ENCODE measurements around the gene ALDOC. TPM values are rescaled to one million over a fixed set of nuclear protein-coding genes. Genes with fewer than 3 reads are reported as not detected.

The ALDOC gene
- total RNA-seq, 4 donors from 2014 or later = 21.6 to 49.5 (median 27.5) TPM

DNA sequence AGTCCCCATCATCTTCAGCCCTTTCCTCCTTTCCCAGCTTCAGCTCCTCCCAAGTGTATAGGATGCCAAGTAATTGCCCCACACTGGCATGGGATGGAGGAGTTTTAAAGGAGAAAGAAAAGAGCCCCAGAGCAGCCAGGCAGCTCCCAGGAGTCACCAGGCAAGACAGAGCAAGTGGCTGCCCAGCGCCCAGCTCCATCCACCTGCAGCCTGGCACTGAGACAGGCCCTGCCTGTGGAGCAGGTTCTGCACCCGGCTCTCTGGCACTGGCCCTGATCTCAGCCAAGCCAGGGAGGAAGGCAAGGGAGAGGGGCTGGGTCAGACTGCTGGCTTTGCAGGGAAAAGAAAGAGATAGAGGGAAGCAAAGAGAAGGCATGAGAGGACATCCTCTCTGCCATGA is 48.8 kb downstream of the ALDOC start:
- no peaks in the 10 kb centered on the region for H3K9me3 ChIP-seq
- intact Hi-C loops (cut with DNase I) = no loop called here
- no peaks in the 10 kb centered on the region for H3K36me3 ChIP-seq
- TF ChIP-seq POLR2A (IDR thresholded peaks at IDR 0.05; ENCODE audit: low read depth) (no peak), POLR2AphosphoS5 (IDR thresholded peaks at IDR 0.05) (no peak), EP300 (IDR thresholded peaks at IDR 0.05) (no peak)
- TF ChIP-seq, protein P1, sequence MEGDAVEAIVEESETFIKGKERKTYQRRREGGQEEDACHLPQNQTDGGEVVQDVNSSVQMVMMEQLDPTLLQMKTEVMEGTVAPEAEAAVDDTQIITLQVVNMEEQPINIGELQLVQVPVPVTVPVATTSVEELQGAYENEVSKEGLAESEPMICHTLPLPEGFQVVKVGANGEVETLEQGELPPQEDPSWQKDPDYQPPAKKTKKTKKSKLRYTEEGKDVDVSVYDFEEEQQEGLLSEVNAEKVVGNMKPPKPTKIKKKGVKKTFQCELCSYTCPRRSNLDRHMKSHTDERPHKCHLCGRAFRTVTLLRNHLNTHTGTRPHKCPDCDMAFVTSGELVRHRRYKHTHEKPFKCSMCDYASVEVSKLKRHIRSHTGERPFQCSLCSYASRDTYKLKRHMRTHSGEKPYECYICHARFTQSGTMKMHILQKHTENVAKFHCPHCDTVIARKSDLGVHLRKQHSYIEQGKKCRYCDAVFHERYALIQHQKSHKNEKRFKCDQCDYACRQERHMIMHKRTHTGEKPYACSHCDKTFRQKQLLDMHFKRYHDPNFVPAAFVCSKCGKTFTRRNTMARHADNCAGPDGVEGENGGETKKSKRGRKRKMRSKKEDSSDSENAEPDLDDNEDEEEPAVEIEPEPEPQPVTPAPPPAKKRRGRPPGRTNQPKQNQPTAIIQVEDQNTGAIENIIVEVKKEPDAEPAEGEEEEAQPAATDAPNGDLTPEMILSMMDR (IDR thresholded peaks at IDR 0.05) = no peak
- peaks cover 0 to 7% (median 7%) of the 10 kb centered on the region in 4 donors for H3K4me1 ChIP-seq
- H3K4me3 ChIP-seq = no peak overlapping the region
- peaks cover 0 to 24% (median 0%) of the 10 kb centered on the region in 4 donors for H3K27me3 ChIP-seq
- no peak overlapping the region for H3K27ac ChIP-seq (replicated peaks in 1 of 4)
- WGBS = 90% methylated on average over 2 of the region's 2 CpGs
- DNase-seq (ENCODE audit: extremely low spot score) = no peak

DNA sequence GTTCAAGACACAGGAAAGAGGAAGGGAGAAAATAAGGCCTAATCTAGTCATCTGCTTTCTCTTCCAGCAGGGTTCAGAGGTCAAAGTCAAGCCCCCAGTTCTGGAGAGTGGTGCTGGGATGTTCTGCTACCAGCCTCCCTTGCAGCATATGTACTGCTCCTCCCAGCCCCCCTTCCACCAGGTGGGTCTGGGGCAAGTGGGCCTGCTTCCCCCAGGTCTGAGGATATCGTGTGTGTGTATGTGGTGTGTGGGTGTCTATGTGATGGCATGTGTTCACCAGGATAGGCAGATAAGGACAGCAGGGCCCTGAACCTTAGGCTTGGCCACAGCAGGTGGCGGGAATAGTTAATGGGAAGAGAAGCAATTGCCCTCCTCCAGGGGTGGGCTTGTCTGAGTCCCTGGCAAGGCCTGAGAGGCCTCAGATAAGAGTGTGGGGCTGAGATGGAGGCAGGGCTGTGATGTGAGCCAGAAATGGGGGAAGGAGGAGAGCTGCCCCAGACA is 49.5 kb downstream of the ALDOC start:
- no peak overlapping the region for H3K27ac ChIP-seq (replicated peaks in 1 of 4)
- intact Hi-C loops (cut with DNase I) = no loop called here
- H3K36me3 ChIP-seq = no peaks in the 10 kb centered on the region
- TF ChIP-seq, protein P1 (IDR thresholded peaks at IDR 0.05) = no peak
- TF ChIP-seq POLR2A (IDR thresholded peaks at IDR 0.05; ENCODE audit: low read depth) (no peak), EP300 (IDR thresholded peaks at IDR 0.05) (no peak), POLR2AphosphoS5 (IDR thresholded peaks at IDR 0.05) (no peak)
- 100% methylated on average over 2 of the region's 2 CpGs for WGBS
- H3K4me3 ChIP-seq = no peak overlapping the region
- H3K4me1 ChIP-seq = peaks cover 0 to 7% (median 7%) of the 10 kb centered on the region in 4 donors
- H3K27me3 ChIP-seq = peaks cover 0 to 18% (median 0%) of the 10 kb centered on the region in 4 donors
- no peak for DNase-seq (ENCODE audit: extremely low spot score)
- no peaks in the 10 kb centered on the region for H3K9me3 ChIP-seq

DNA sequence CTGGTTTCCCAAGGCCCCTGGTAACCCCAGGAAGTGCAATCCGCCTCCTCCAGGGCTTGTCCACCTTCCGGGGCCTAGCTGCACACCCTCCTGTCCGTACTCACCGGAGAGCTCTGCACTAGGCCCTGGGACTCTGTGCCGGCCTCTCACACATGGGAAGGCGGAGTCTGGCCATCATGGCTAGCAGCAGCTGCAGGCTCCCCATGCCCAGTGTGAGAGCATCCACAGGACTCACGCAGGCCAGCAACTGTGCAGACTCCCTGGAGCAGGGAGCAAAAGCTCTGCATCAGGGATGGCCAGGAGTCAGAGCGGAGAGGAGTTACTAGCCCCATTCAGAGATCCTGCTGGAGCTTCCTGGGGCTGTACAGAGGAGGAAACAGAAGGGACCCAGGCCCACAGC is 50.3 kb downstream of the ALDOC start:
- TF ChIP-seq POLR2A (IDR thresholded peaks at IDR 0.05; ENCODE audit: low read depth) (no peak), EP300 (IDR thresholded peaks at IDR 0.05) (no peak)
- Histone ChIP-seq H3K27me3 (peaks cover 0 to 9% (median 0%) of the 10 kb centered on the region in 4 donors), H3K36me3 (no peaks in the 10 kb centered on the region), H3K4me1 (peaks cover 0 to 7% (median 7%) of the 10 kb centered on the region in 4 donors), H3K9me3 (no peaks in the 10 kb centered on the region), H3K27ac (replicated peaks in 1 of 4) (no peak overlapping the region), H3K4me3 (no peak overlapping the region)
- intact Hi-C loops (cut with DNase I) = no loop called here
- no peak for DNase-seq (ENCODE audit: extremely low spot score)
- WGBS = 100% methylated on average over 1 of the region's 8 CpGs

DNA sequence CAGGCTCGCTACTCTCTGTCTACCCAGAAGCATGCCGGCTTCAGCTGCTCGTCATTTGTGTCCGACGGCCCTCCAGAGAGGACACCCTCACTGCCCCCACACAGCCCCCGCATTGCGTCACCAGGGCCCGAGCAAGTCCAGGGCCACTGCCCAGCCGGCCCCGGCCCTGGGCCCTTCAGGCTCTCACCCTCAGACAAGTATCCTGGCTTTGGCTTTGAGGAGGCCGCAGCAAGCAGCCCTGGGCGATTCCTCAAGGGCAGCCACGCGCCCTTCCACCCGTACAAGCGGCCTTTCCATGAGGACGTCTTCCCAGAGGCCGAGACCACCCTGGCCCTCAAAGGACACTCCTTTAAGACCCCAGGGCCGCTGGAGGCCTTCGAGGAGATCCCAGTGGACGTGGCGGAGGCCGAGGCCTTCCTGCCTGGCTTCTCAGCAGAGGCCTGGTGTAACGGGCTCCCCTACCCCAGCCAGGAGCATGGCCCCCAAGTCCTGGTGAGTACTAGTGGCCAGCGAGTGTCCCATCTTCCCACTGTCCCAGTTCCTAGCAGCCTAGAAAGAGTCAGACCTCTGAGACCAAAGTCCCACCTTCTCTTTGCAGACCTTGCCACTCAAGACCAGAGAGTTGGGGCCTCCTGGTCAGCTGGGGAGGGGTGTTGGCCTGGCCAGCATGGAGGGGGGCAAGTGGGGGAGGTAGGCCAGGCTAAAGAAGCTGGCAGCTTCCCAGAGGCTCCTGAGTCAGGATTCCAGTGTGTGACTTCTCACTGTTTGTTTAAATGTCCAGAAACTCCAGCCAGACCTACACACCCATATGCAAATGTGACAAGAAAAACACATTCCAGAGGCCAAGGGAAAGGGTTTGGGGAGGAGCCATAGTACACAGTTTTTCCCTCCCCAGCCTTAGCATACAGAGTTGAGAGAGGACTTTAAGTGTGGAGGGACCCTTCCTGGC is 51.9 kb downstream of the ALDOC start:
- intact Hi-C loops (cut with DNase I) = no loop called here
- Histone ChIP-seq H3K27ac (replicated peaks in 1 of 4) (no peak overlapping the region), H3K4me1 (peaks cover 0 to 7% (median 7%) of the 10 kb centered on the region in 4 donors), H3K4me3 (no peak overlapping the region), H3K9me3 (no peaks in the 10 kb centered on the region), H3K27me3 (no peaks in the 10 kb centered on the region), H3K36me3 (no peaks in the 10 kb centered on the region)
- 85% methylated on average over 11 of the region's 25 CpGs for WGBS
- TF ChIP-seq EP300 (IDR thresholded peaks at IDR 0.05) (no peak), POLR2AphosphoS5 (IDR thresholded peaks at IDR 0.05) (no peak), POLR2A (IDR thresholded peaks at IDR 0.05; ENCODE audit: low read depth) (no peak)
- TF ChIP-seq, protein P1 (IDR thresholded peaks at IDR 0.05) = no peak
- no peak for DNase-seq (ENCODE audit: extremely low spot score)

DNA sequence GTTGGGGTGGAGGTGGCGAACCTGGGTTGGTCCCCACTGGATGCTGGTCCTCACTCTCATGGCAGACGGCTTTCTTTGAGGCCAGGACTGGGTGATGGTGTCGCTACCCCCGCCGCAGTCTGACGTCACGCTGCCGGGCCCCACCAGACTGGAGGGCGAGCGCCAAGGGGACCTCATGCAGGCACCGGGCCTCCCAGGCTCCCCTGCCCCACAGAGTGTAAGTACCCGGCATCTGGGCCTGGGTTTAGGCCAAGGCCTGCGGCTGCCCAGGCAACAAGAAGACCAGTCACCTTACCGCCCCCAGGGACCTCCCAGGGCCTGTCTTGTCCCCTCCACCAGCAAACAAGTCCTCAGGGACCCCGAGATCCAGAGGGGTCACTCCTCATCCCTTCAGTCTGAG is 52.8 kb downstream of the ALDOC start:
- Histone ChIP-seq H3K4me3 (no peak overlapping the region), H3K4me1 (peaks cover 0 to 7% (median 7%) of the 10 kb centered on the region in 4 donors), H3K27me3 (no peaks in the 10 kb centered on the region), H3K36me3 (no peaks in the 10 kb centered on the region), H3K27ac (replicated peaks in 1 of 4) (no peak overlapping the region), H3K9me3 (no peaks in the 10 kb centered on the region)
- intact Hi-C loops (cut with DNase I) = no loop called here
- WGBS = 91% methylated on average over 11 of the region's 15 CpGs
- no peak for DNase-seq (ENCODE audit: extremely low spot score)
- no peak for TF ChIP-seq EP300 (IDR thresholded peaks at IDR 0.05)
- TF ChIP-seq, protein P1 (IDR thresholded peaks at IDR 0.05) = no peak
- no peak for TF ChIP-seq POLR2AphosphoS5 (IDR thresholded peaks at IDR 0.05)
- TF ChIP-seq POLR2A (IDR thresholded peaks at IDR 0.05; ENCODE audit: low read depth) = no peak

Measured in esophagus muscularis mucosa (tissue), 4 donors.